GM18520 (cell line): ENCODE results near the gene MMAB.

ENCODE experiments used
- ATAC-seq: cut with Tn5 transposase; IDR thresholded peaks from one replicate; pipeline ENCODE4 v1.9.1; 2021; ENCODE audit not compliant: unreplicated experiment

The MMAB gene

GRCh38 chr12:109560867-109561710, 12.2 kb downstream of the MMAB start:
- ATAC-seq, result no peak

DNA sequence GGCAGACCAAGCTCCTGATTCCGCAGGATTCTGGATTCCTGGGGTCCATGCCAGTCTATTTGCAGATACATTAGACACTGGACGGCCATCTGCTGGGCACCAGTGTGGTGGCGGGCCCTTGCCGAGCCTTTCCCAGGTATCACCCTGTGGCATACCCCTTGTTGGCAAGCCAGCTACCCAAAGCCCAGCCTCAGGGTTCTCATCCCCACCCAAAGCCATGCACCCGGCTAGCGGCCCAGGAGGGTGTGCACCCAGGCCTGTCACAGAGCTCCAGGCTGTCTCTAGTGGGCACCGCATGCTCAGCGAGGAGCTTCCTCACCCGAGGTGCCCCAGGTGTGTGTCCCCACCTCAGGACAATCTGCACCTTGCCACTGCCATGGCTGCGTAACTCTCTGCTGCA, 13.7 kb downstream of the MMAB start:
- no peak for ATAC-seq

DNA sequence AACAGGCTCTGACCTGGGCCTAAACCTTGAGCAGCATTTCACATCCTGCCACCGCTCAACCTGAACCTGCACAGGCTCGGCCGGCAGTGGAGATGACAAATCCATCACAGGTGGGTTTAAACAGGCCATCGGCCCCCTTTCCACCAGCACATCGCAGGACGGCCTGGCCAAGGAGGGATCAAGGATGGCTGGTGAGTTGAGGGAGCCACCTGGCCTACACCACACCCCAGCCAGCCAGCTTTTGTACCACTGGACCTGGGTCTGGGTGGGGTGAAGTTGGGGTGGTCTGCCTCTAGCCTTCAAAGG, 14.2 kb downstream of the MMAB start:
- no peak for ATAC-seq

DNA sequence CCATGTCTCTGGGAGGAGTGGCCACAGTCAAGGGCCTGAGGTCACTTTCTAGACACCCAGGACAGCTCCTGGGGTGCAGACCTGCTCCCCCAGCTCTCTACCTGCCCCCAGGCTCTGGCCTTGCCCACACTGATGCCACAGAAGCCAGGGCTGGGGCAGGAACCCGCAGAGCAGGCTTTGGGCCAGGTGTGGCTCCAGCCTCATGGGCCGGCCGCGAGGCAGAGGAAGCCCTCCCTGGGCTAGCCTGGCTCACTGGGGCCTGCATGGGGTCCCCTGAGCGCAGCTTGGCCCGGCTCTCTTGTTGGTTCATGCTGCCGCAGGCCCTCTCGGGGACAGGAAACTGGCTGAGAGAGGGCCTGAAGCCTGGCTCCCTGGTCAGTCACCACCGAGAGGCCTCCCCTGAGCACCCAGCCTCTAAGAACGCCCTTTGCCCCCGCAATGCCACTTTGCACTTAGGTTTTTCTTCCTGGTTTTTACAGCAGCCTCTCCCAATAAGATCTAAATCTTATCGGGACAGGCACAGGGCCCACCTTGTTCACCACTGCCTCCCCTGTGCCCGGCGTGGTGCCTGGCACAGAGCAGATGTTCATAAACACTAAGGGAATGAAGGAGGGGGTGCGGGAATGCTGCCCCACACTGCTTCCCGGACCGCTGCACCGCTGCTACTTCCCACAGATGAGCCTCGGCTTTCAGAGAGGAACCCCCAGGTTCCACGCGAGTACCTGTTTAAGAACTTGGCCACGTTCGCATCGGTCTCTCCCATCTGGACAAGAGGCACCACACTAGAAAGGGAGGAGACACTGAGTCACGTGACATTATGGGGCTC, 14.7 kb downstream of the MMAB start:
- ATAC-seq, result no peak

GRCh38 chr12:109557805-109558204, 15.5 kb downstream of the MMAB start:
- no peak for ATAC-seq

- no peak for ATAC-seq
These were observed 16.1 kb downstream of the MMAB start for GRCh38 chr12:109557200-109557599.

- no peak for ATAC-seq
These were observed 17.6 kb downstream of the MMAB start for GRCh38 chr12:109555431-109556315.

GRCh38 chr12:109554761-109555160, 18.5 kb downstream of the MMAB start:
- ATAC-seq, result no peak

GRCh38 chr12:109553906-109554500, 19.3 kb downstream of the MMAB start:
- ATAC-seq, result no peak

DNA sequence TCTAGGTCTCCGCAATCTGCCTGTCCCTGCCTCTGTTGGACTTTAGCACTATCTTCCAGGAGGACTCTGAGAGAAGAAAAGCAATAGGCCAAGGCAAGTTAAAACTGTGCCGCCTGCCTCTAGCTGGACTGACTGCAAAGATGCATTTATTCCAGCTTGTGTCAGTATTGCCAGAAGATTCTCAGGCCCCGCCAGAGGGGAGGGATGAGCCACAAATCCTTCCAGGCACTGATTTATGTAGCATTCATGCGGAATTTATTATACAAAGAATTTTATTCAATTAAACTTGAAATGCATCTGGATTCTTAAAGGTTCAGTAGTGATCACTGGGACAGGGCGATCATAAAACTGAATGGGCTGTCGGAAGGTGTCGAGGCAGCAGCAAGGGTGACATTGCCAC, 19.8 kb downstream of the MMAB start:
- ATAC-seq, result no peak

- ATAC-seq, result no peak
These were observed 20.3 kb downstream of the MMAB start for GRCh38 chr12:109552971-109553370.

DNA sequence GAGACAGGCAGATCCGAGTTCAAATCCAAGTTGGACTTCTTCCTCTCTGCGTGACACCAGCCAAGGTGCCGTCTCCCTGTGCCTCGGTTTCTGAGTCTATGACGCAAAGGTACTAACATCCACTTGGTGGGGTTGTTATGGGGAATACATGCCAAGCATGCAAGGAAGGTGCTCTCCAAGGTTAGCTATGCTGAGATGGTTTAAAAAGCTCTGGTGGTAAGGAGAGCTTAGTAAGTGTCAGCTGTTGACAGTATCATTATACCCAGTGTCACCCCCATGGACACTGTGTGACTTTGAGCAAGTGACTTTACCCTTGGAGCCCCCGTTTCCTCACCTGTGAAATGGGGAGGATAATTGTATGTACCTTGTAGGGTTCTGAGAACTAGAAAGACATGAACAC, 22.2 kb downstream of the MMAB start:
- no peak for ATAC-seq

DNA sequence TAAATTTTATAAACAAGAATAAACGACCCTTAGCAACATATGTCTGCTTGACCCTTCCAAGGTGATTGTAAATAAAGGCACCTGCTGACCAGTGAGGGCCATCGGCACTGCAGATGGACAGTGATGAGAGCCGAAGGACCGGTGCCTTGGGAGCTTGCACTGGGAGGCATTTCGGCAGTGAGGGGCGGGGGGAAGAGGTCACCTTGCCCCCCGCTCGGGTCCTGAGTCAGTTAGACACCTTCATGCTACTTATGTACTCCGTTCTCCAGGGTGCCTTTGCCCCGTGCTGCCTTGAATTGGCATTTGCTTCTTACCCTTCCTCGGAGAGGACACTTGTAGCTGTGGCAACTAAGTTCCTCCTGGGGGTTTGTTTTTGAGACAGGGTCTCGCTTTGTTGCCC, 23.0 kb downstream of the MMAB start:
- ATAC-seq, result no peak

- no peak for ATAC-seq
These were observed 23.6 kb downstream of the MMAB start for GRCh38 chr12:109549613-109550270.

DNA sequence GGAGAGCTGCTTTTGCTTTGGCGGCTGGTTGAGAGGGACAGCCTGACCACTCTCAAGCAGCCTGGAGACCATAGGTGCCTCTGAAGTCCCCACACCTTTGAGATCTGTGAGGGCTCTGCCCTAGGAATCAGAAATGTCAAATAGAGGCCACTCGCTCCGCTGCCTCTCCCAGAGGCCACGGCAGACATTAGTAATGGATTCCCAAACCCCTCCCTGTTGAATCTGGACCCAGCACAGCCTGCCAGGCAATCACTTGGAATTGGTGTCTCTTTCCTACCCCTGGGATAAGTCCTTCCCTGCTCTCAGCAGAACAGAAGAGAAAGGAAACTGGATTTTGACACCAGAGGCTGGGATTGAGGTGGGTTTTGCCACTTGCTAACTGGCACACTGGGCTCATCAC, 25.0 kb downstream of the MMAB start:
- no peak for ATAC-seq

DNA sequence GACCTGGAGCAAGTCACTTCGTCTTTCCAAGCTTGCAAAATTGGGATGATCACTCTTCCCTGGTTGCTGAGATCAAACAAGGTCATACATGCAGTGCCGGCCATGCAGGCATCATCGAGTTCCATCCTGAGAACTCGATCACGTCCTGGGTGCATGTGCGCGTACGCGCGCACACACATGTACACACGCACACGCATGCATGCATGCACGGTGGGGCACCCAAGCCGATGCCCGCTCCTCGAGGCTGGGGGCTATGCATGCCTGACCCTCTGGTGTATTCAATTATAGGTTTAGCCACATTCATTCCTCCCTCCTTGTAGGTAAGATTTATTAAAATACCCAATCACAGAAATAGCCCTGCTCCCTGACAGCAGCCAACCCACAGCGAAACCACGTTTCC, 26.0 kb downstream of the MMAB start:
- no peak for ATAC-seq

- no peak for ATAC-seq
These were observed 27.5 kb downstream of the MMAB start for GRCh38 chr12:109545826-109546225.

GRCh38 chr12:109544955-109545531, 28.3 kb downstream of the MMAB start:
- no peak for ATAC-seq

GRCh38 chr12:109542876-109543275, 30.4 kb downstream of the MMAB start:
- ATAC-seq, result no peak

DNA sequence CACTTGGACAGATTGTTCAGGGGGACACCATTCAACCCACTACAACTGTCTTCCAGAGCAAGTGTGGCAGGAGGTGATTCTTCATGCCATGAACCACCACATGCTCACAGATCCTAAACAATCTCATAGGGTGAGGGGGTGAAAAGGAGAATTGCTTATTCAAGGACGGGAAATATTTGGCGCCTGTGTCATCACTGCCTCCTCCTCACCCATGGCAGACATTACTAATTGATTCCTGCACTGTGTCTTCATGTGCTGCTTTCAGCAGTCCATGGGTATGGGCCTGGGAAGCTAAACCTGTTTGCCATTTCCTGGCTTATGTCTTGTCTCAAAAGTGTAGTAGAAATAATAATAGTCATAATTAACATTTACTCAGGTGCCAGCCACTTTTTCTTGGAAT, 31.3 kb downstream of the MMAB start:
- ATAC-seq, result no peak
